Neuron (in vitro differentiated cells): ENCODE results near the gene CC2D2B.
"Not testable (repeated sequence)": the region's sequence is repeated elsewhere in the genome, so short reads cannot be mapped to it uniquely, and the experiment has no call there.

Experiments
- H2AFZ ChIP-seq: one replicate; pipeline ENCODE4 v1.6.1; 2013; ENCODE audit warnings: low read depth, mild to moderate bottlenecking, inconsistent platforms, low read length, moderate library complexity
- H3K27me3 ChIP-seq: one replicate; pipeline ENCODE4 v1.6.1; 2013; ENCODE audit warnings: low read length; ENCODE audit not compliant: insufficient read depth
- H3K36me3 ChIP-seq: one replicate; pipeline ENCODE4 v1.6.1; 2013; ENCODE audit warnings: low read length; ENCODE audit not compliant: insufficient read depth
- H3K4me1 ChIP-seq: one replicate; pipeline ENCODE4 v1.6.1; 2013; ENCODE audit warnings: low read length; ENCODE audit not compliant: insufficient read depth
- H3K4me3 ChIP-seq: 2 replicates; pipeline ENCODE4 v1.5.1; 2013; ENCODE audit warnings: mild to moderate bottlenecking, low read length, moderate library complexity
- H3K9me3 ChIP-seq: one replicate; pipeline ENCODE4 v1.6.1; 2013; ENCODE audit warnings: low read length

Gene CC2D2B

GRCh38 chr10:95907456-95908253 lies at the start of gene CC2D2B:
CC2D2B (plus strand) TSS chr10:95907975; CDS start chr10:95911324, 3,349 bp downstream.
- H3K9me3 ChIP-seq: no peaks in the 10 kb centered on the region
- no peaks in the 10 kb centered on the region for H3K36me3 ChIP-seq
- peaks cover 4% of the 10 kb centered on the region for H3K4me1 ChIP-seq
- peaks cover 8% of the 10 kb centered on the region for H3K27me3 ChIP-seq
- peak within 1 kb of the TSS; percentile 92 for H2AFZ ChIP-seq
- H3K4me3 ChIP-seq: peak within 1 kb of the TSS; percentile 60

GRCh38 chr10:95860166-95860940 lies 47.4 kb upstream of the CC2D2B start:
- Histone ChIP-seq H2AFZ (no peak overlapping the region), H3K4me1 (no peaks in the 10 kb centered on the region), H3K36me3 (no peaks in the 10 kb centered on the region), H3K9me3 (no peaks in the 10 kb centered on the region), H3K4me3 (no peak overlapping the region), H3K27me3 (no peaks in the 10 kb centered on the region)

- H3K36me3 ChIP-seq: no peaks in the 10 kb centered on the region
- H2AFZ ChIP-seq: no peak overlapping the region
- no peaks in the 10 kb centered on the region for H3K4me1 ChIP-seq
- no peak overlapping the region for H3K4me3 ChIP-seq
- H3K9me3 ChIP-seq: no peaks in the 10 kb centered on the region
- H3K27me3 ChIP-seq: no peaks in the 10 kb centered on the region
Measured at GRCh38 chr10:95861386-95861785, 46.4 kb upstream of the CC2D2B start.

GRCh38 chr10:95864906-95865813 lies 42.6 kb upstream of the CC2D2B start:
- Histone ChIP-seq H3K4me3 (no peak overlapping the region), H2AFZ (no peak overlapping the region), H3K36me3 (no peaks in the 10 kb centered on the region), H3K4me1 (no peaks in the 10 kb centered on the region), H3K27me3 (no peaks in the 10 kb centered on the region), H3K9me3 (no peaks in the 10 kb centered on the region)

- H3K36me3 ChIP-seq: no peaks in the 10 kb centered on the region
- H3K4me1 ChIP-seq: no peaks in the 10 kb centered on the region
- no peaks in the 10 kb centered on the region for H3K27me3 ChIP-seq
- no peaks in the 10 kb centered on the region for H3K9me3 ChIP-seq
- no peak overlapping the region for H2AFZ ChIP-seq
- H3K4me3 ChIP-seq: no peak overlapping the region
Measured at GRCh38 chr10:95865814-95866466, 41.8 kb upstream of the CC2D2B start.

- H3K27me3 ChIP-seq: no peaks in the 10 kb centered on the region
- no peaks in the 10 kb centered on the region for H3K9me3 ChIP-seq
- H2AFZ ChIP-seq: no peak overlapping the region
- H3K4me1 ChIP-seq: no peaks in the 10 kb centered on the region
- no peaks in the 10 kb centered on the region for H3K36me3 ChIP-seq
- no peak overlapping the region for H3K4me3 ChIP-seq
Measured at GRCh38 chr10:95866467-95866842, 41.3 kb upstream of the CC2D2B start.

GRCh38 chr10:95867866-95868265 lies 39.9 kb upstream of the CC2D2B start:
- peaks cover 2% of the 10 kb centered on the region for H3K36me3 ChIP-seq
- no peak overlapping the region for H2AFZ ChIP-seq
- H3K4me1 ChIP-seq: no peaks in the 10 kb centered on the region
- H3K4me3 ChIP-seq: no peak overlapping the region
- H3K27me3 ChIP-seq: no peaks in the 10 kb centered on the region
- H3K9me3 ChIP-seq: no peaks in the 10 kb centered on the region

GRCh38 chr10:95872158-95872711 lies 35.5 kb upstream of the CC2D2B start:
- H3K9me3 ChIP-seq: peaks cover 6% of the 10 kb centered on the region
- H3K27me3 ChIP-seq: no peaks in the 10 kb centered on the region
- H3K36me3 ChIP-seq: peaks cover 2% of the 10 kb centered on the region

GRCh38 chr10:95873139-95873538 lies 34.6 kb upstream of the CC2D2B start:
- H3K27me3 ChIP-seq: no peaks in the 10 kb centered on the region
- H3K4me1 ChIP-seq: no peaks in the 10 kb centered on the region
- H2AFZ ChIP-seq: no peak overlapping the region
- no peak overlapping the region for H3K4me3 ChIP-seq
- H3K9me3 ChIP-seq: peaks cover 6% of the 10 kb centered on the region
- H3K36me3 ChIP-seq: peaks cover 2% of the 10 kb centered on the region

More at GRCh38 chr10:95872158-95872711, 35.5 kb upstream of the CC2D2B start:
- H2AFZ ChIP-seq: no peak overlapping the region
- H3K4me3 ChIP-seq: no peak overlapping the region
- H3K4me1 ChIP-seq: no peaks in the 10 kb centered on the region

- Histone ChIP-seq H2AFZ (no peak overlapping the region), H3K9me3 (peaks cover 6% of the 10 kb centered on the region), H3K4me1 (no peaks in the 10 kb centered on the region), H3K4me3 (no peak overlapping the region), H3K27me3 (no peaks in the 10 kb centered on the region), H3K36me3 (peaks cover 2% of the 10 kb centered on the region)
Measured at GRCh38 chr10:95873651-95874050, 34.1 kb upstream of the CC2D2B start.

- not testable (repeated sequence) for H2AFZ ChIP-seq
Measured at GRCh38 chr10:95874783-95875182, 33.0 kb upstream of the CC2D2B start.

GRCh38 chr10:95876756-95877155 lies 31.0 kb upstream of the CC2D2B start:
- H3K36me3 ChIP-seq: peaks cover 2% of the 10 kb centered on the region
- H3K4me3 ChIP-seq: no peak overlapping the region
- H3K4me1 ChIP-seq: no peaks in the 10 kb centered on the region
- no peak overlapping the region for H2AFZ ChIP-seq
- peaks cover 6% of the 10 kb centered on the region for H3K9me3 ChIP-seq
- H3K27me3 ChIP-seq: no peaks in the 10 kb centered on the region

More at GRCh38 chr10:95874783-95875182, 33.0 kb upstream of the CC2D2B start:
- not testable (repeated sequence) for H3K27me3 ChIP-seq, H3K36me3 ChIP-seq, H3K4me1 ChIP-seq, H3K9me3 ChIP-seq, H3K4me3 ChIP-seq
